Measurements from ENCODE around the gene SAE1. TPM values are rescaled to one million over a fixed set of nuclear protein-coding genes. Genes with fewer than 3 reads are reported as not detected.

SAE1 gene
- total and polyA plus RNA-seq, 10 of the 15 experiments (the other 5 are each of a cell fraction or from before 2014, with no cell fraction given): 62.0 to 246 (median 148) TPM

GRCh38 chr19:47152205-47152604, 21.6 kb downstream of the SAE1 start:
- intact Hi-C loops (cut with micrococcal nuclease; ENCODE audit: unreplicated experiment) (loop anchor here (5.0 kb wide), 1 partner anchor 35 kb away; no protein-coding TSS in a partner anchor), in situ Hi-C loops (cut with MboI) (no loop called here)
- no peaks in the 10 kb centered on the region; the same call in none of the 2 replicates for H3K79me2 ChIP-seq (ENCODE audit: control insufficient read depth, insufficient read depth, low read length)
- H2AFZ ChIP-seq (ENCODE audit: control insufficient read depth, low read depth, low read length): no peak overlapping the region
- BruUV-seq (replicated peaks): no TSS peak
- TF ChIP-seq GATAD2B (conservative IDR thresholded peaks at IDR 0.05; ENCODE audit: low read depth): no peak
- no peak for TF ChIP-seq ATF2 (IDR thresholded peaks at IDR 0.05; ENCODE audit: low read length)
- TF ChIP-seq USF2 (IDR thresholded peaks at IDR 0.05; ENCODE audit: borderline replicate concordance, low read depth, low read length): no peak
- TF ChIP-seq RBBP5 (conservative IDR thresholded peaks at IDR 0.05): no peak
- no peak for TF ChIP-seq SP1 (IDR thresholded peaks at IDR 0.05; ENCODE audit: low read depth, low read length)
- no peak for TF ChIP-seq ZNF384 (IDR thresholded peaks at IDR 0.05; ENCODE audit: borderline replicate concordance, low read depth, low read length)
- no peak for TF ChIP-seq RCOR1 (conservative IDR thresholded peaks at IDR 0.05; ENCODE audit: low read depth, low read length)
- no peak for TF ChIP-seq ZNF274 (IDR thresholded peaks at IDR 0.05; ENCODE audit: insufficient read depth, insufficient read length)
- TF ChIP-seq ZNF217 (IDR thresholded peaks at IDR 0.05): no peak
- TF ChIP-seq BCL11A (IDR thresholded peaks at IDR 0.05; ENCODE audit: low read depth, low read length): no peak
- no peak for TF ChIP-seq ZNF24 (IDR thresholded peaks at IDR 0.05)
- no peak for TF ChIP-seq ZNF687 (IDR thresholded peaks at IDR 0.05)
- H3K4me1 ChIP-seq (ENCODE audit: control insufficient read depth, insufficient read depth, low read length): peaks cover 12% of the 10 kb centered on the region
- no peaks in the 10 kb centered on the region for H3K9me3 ChIP-seq (replicated peaks; ENCODE audit: control insufficient read depth, insufficient read depth, low read length)
- POLR2A ChIA-PET: interaction anchor here (0.8 kb wide), 1 partner anchor 139 kb away, joined by 3 read pairs; no protein-coding TSS in a partner anchor
- DNase-seq (ENCODE audit: low read depth, low spot score) (no peak), ATAC-seq (no peak), FAIRE-seq (no peak)
- peaks cover 24 to 28% of the 10 kb centered on the region in 2 experiments for H3K36me3 ChIP-seq (ENCODE audit: control insufficient read depth in 2 of 2, insufficient read depth in 2 of 2, low read length in 1 of 2)
- RAD21 ChIA-PET (ENCODE audit: unreplicated experiment): interaction anchor here (1.6 kb wide), 1 partner anchor 92 kb away, joined by 6 read pairs; no protein-coding TSS in a partner anchor
- CTCF ChIA-PET: interaction anchor here (0.7 to 1.2 kb wide), 4 partner anchors 58 to 139 kb away, joined by 3 to 7 read pairs (median 4); no protein-coding TSS in a partner anchor
- H3K9ac ChIP-seq (ENCODE audit: control insufficient read depth, insufficient read depth, low read length): no peak overlapping the region
- no peak overlapping the region for H3K4me2 ChIP-seq (ENCODE audit: control insufficient read depth, insufficient read depth)
- no peak overlapping the region for H3K4me3 ChIP-seq
- WGBS (ENCODE audit: insufficient coverage, insufficient replicate concordance, low lambda C conversion rate, missing lambda C conversion rate): 96% methylated on average over 1 of the region's 1 CpG
- H3K27me3 ChIP-seq (replicated peaks in 1 of 2; ENCODE audit: control insufficient read depth in 2 of 2, insufficient read depth in 2 of 2, low read length in 1 of 2): no peaks in the 10 kb centered on the region
- no peak overlapping the region for H3K27ac ChIP-seq (ENCODE audit: control insufficient read depth, insufficient read depth)
- no peaks in the 10 kb centered on the region for H4K20me1 ChIP-seq (ENCODE audit: control insufficient read depth, insufficient read depth)
- SMC1A ChIA-PET (ENCODE audit: uncharacterized antibody, unreplicated experiment): interaction anchor here (0.7 to 1.1 kb wide), 2 partner anchors 10 to 21 kb away, joined by 3 read pairs; partner anchors contain the start of gene SAE1

Data from GM12878 (cell line).